Measurements from ENCODE around the gene FBXW9. TPM values are rescaled to one million over a fixed set of nuclear protein-coding genes. Genes with fewer than 3 reads are reported as not detected.
A peak's percentile ranks its signal among the peaks of the same experiment; 100 is the strongest.
"Not testable (repeated sequence)": the region's sequence is repeated elsewhere in the genome, so short reads cannot be mapped to it uniquely, and the experiment has no call there.

Gene FBXW9
- polyA plus RNA-seq, 1 donor from 2014 or later: 16.2 TPM

GRCh38 chr19:12713304-12713703 lies 16.9 kb upstream of the FBXW9 start:
- not testable (repeated sequence) for H3K27ac ChIP-seq (ENCODE audit: low read length); H3K27me3 ChIP-seq (ENCODE audit: insufficient read depth, low read depth, low read length); H3K36me3 ChIP-seq (ENCODE audit: insufficient read depth, low read length); H3K9me2 ChIP-seq (ENCODE audit: insufficient read depth, low read length); H3F3A ChIP-seq (ENCODE audit: insufficient read depth, low read length, poor library complexity, severe bottlenecking); H2AFZ ChIP-seq (ENCODE audit: low read depth, low read length); H3K4me3 ChIP-seq (ENCODE audit: low read length); H3K9me3 ChIP-seq (ENCODE audit: low read length); H3K79me2 ChIP-seq (replicated peaks; ENCODE audit: insufficient read depth, low read length); H4K20me1 ChIP-seq (ENCODE audit: insufficient read depth); H3K9ac ChIP-seq (ENCODE audit: low read length); H3K4me2 ChIP-seq (ENCODE audit: low read length)

GRCh38 chr19:12712077-12712476 lies 15.6 kb upstream of the FBXW9 start:
- not testable (repeated sequence) for H3K36me3 ChIP-seq (ENCODE audit: insufficient read depth, low read length); H4K20me1 ChIP-seq (ENCODE audit: insufficient read depth); H3K9ac ChIP-seq (ENCODE audit: low read length); H3K4me2 ChIP-seq (ENCODE audit: low read length); H3K27me3 ChIP-seq (ENCODE audit: insufficient read depth, low read depth, low read length); H3K27ac ChIP-seq (ENCODE audit: low read length); H3K4me3 ChIP-seq (ENCODE audit: low read length); H3K9me2 ChIP-seq (ENCODE audit: insufficient read depth, low read length); H2AFZ ChIP-seq (ENCODE audit: low read depth, low read length); H3F3A ChIP-seq (ENCODE audit: insufficient read depth, low read length, poor library complexity, severe bottlenecking); H3K79me2 ChIP-seq (replicated peaks; ENCODE audit: insufficient read depth, low read length); H3K9me3 ChIP-seq (ENCODE audit: low read length)
- TF ChIP-seq CTCF (IDR thresholded peaks at IDR 0.05; ENCODE audit: poor library complexity, severe bottlenecking) (peak; percentile 43), SMC3 (conservative IDR thresholded peaks at IDR 0.05; ENCODE audit: poor library complexity) (peak; percentile 42)

- no peaks in the 10 kb centered on the region for H3F3A ChIP-seq (ENCODE audit: insufficient read depth, low read length, poor library complexity, severe bottlenecking)
- no peak for TF ChIP-seq RAD21 (conservative IDR thresholded peaks at IDR 0.05)
- no peak for TF ChIP-seq TAF1 (IDR thresholded peaks at IDR 0.05; ENCODE audit: low read depth)
- no peak for TF ChIP-seq SMC3 (conservative IDR thresholded peaks at IDR 0.05; ENCODE audit: poor library complexity)
- no peaks in the 10 kb centered on the region for H3K9me2 ChIP-seq (ENCODE audit: insufficient read depth, low read length)
- H3K36me3 ChIP-seq (ENCODE audit: insufficient read depth, low read length): peaks cover 5% of the 10 kb centered on the region
- no peaks in the 10 kb centered on the region for H4K20me1 ChIP-seq (ENCODE audit: insufficient read depth)
- H3K9me3 ChIP-seq (ENCODE audit: low read length): no peaks in the 10 kb centered on the region
- H3K4me2 ChIP-seq (ENCODE audit: low read length): no peak overlapping the region
- H2AFZ ChIP-seq (ENCODE audit: low read depth, low read length): no peak overlapping the region
- no peak overlapping the region for H3K4me3 ChIP-seq (ENCODE audit: low read length)
- no peak overlapping the region for H3K27ac ChIP-seq (ENCODE audit: low read length)
- no peaks in the 10 kb centered on the region for H3K27me3 ChIP-seq (ENCODE audit: insufficient read depth, low read depth, low read length)
- no peaks in the 10 kb centered on the region for H3K79me2 ChIP-seq (replicated peaks; ENCODE audit: insufficient read depth, low read length)
- no peak overlapping the region for H3K9ac ChIP-seq (ENCODE audit: low read length)
Measured at GRCh38 chr19:12711187-12711586, 14.8 kb upstream of the FBXW9 start.

GRCh38 chr19:12708641-12709040 lies 12.2 kb upstream of the FBXW9 start:
- no peak overlapping the region for H3K27ac ChIP-seq (ENCODE audit: low read length)
- H3K9me3 ChIP-seq (ENCODE audit: low read length): no peaks in the 10 kb centered on the region
- H2AFZ ChIP-seq (ENCODE audit: low read depth, low read length): no peak overlapping the region
- H4K20me1 ChIP-seq (ENCODE audit: insufficient read depth): no peaks in the 10 kb centered on the region
- H3K9ac ChIP-seq (ENCODE audit: low read length): no peak overlapping the region
- H3K79me2 ChIP-seq (replicated peaks; ENCODE audit: insufficient read depth, low read length): no peaks in the 10 kb centered on the region
- H3K4me3 ChIP-seq (ENCODE audit: low read length): no peak overlapping the region
- H3F3A ChIP-seq (ENCODE audit: insufficient read depth, low read length, poor library complexity, severe bottlenecking): no peaks in the 10 kb centered on the region
- no peaks in the 10 kb centered on the region for H3K27me3 ChIP-seq (ENCODE audit: insufficient read depth, low read depth, low read length)
- no peak overlapping the region for H3K4me2 ChIP-seq (ENCODE audit: low read length)
- H3K9me2 ChIP-seq (ENCODE audit: insufficient read depth, low read length): no peaks in the 10 kb centered on the region
- TF ChIP-seq SMC3 (conservative IDR thresholded peaks at IDR 0.05; ENCODE audit: poor library complexity) (no peak), CTCF (IDR thresholded peaks at IDR 0.05; ENCODE audit: poor library complexity, severe bottlenecking) (no peak), EP300 (conservative IDR thresholded peaks at IDR 0.05; ENCODE audit: poor library complexity, severe bottlenecking) (no peak), EZH2 (IDR thresholded peaks at IDR 0.05; ENCODE audit: borderline replicate concordance, insufficient read depth, low read length, poor library complexity, severe bottlenecking) (no peak), MXI1 (conservative IDR thresholded peaks at IDR 0.05; ENCODE audit: poor library complexity, severe bottlenecking) (no peak), REST (IDR thresholded peaks at IDR 0.05; ENCODE audit: borderline replicate concordance) (no peak), TAF1 (IDR thresholded peaks at IDR 0.05; ENCODE audit: low read depth) (no peak), POLR2AphosphoS5 (IDR thresholded peaks at IDR 0.05) (no peak), RAD21 (conservative IDR thresholded peaks at IDR 0.05) (no peak)
- H3K36me3 ChIP-seq (ENCODE audit: insufficient read depth, low read length): peaks cover 5% of the 10 kb centered on the region

Data from neural cell (in vitro differentiated cells).